ENCODE measurements around the gene CRYGC. TPM values are rescaled to one million over a fixed set of nuclear protein-coding genes. Genes with fewer than 3 reads are reported as not detected.
A peak's percentile ranks its signal among the peaks of the same experiment; 100 is the strongest.

Gene CRYGC
- total RNA-seq (not detected), polyA plus RNA-seq (not detected), total RNA-seq (not detected)

- no peaks in the 10 kb centered on the region for H3K36me3 ChIP-seq (ENCODE audit: control insufficient read depth in 2 of 3, insufficient read depth in 3 of 3, low read length in 3 of 3)
- DNase-seq (no peak), ATAC-seq (no peak)
- H3K4me3 Mint-ChIP-seq = no peak within 1 kb of the TSS
- peaks cover 12 to 29% (median 23%) of the 10 kb centered on the region in 5 donors for H3K27me3 Mint-ChIP-seq
- H3K27ac Mint-ChIP-seq = no peak within 1 kb of the TSS
- no peak within 1 kb of the TSS for H3K27ac ChIP-seq (ENCODE audit: low read depth, low read length)
- POLR2A ChIA-PET = no interaction called here
- H3K9me3 Mint-ChIP-seq = peaks cover 0 to 5% (median 0%) of the 10 kb centered on the region in 11 donors
- intact Hi-C loops (cut with micrococcal nuclease) = no loop called here
- peaks cover 0 to 4% (median under 1%) of the 10 kb centered on the region in 7 donors for H3K4me1 Mint-ChIP-seq
- H3K36me3 Mint-ChIP-seq = no peaks in the 10 kb centered on the region
- CTCF ChIA-PET = no interaction called here
- no peaks in the 10 kb centered on the region for H3K27me3 ChIP-seq (ENCODE audit: control insufficient read depth in 2 of 2, insufficient read depth in 2 of 2, low read length in 2 of 2)
- no peaks in the 10 kb centered on the region for H3K9me3 ChIP-seq (ENCODE audit: control insufficient read depth in 2 of 3, low read length in 3 of 3)
- H3K4me1 ChIP-seq (ENCODE audit: control insufficient read depth in 2 of 2, insufficient read depth in 2 of 2, low read length in 2 of 2) = no peaks in the 10 kb centered on the region
- no peak within 1 kb of the TSS for H3K4me3 ChIP-seq (ENCODE audit: low read length)
These were observed at the start of gene CRYGC for GRCh38 chr2:208129744-208130711. TSS of gene CRYGC (minus strand) at chr2:208129828. CDS start at chr2:208129792, 36 bp downstream.

- no peaks in the 10 kb centered on the region for H3K36me3 ChIP-seq (ENCODE audit: control insufficient read depth in 2 of 3, insufficient read depth in 3 of 3, low read length in 3 of 3)
- H3K4me1 ChIP-seq (ENCODE audit: control insufficient read depth in 2 of 2, insufficient read depth in 2 of 2, low read length in 2 of 2) = no peaks in the 10 kb centered on the region
- ATAC-seq = no peak
- POLR2A ChIA-PET = no interaction called here
- intact Hi-C loops (cut with micrococcal nuclease) = loop anchor here (5.0 to 10.0 kb wide), 2 partner anchors 88 to 176 kb away; partner anchors contain the start of gene PIKFYVE (in 1 of the 2)
- H3K9me3 ChIP-seq (ENCODE audit: control insufficient read depth in 2 of 3, low read length in 3 of 3) = no peaks in the 10 kb centered on the region
- H3K27ac Mint-ChIP-seq = no peak overlapping the region
- no peak overlapping the region for H3K4me3 ChIP-seq (ENCODE audit: low read length)
- H3K27me3 Mint-ChIP-seq = peaks cover 7 to 21% (median 14%) of the 10 kb centered on the region in 5 donors
- H3K36me3 Mint-ChIP-seq = no peaks in the 10 kb centered on the region
- H3K27ac ChIP-seq (ENCODE audit: low read depth, low read length) = no peak overlapping the region
- no peaks in the 10 kb centered on the region for H3K27me3 ChIP-seq (ENCODE audit: control insufficient read depth in 2 of 2, insufficient read depth in 2 of 2, low read length in 2 of 2)
- H3K4me3 Mint-ChIP-seq = no peak overlapping the region
- CTCF ChIA-PET = no interaction called here
- peaks cover 0 to 6% (median 4%) of the 10 kb centered on the region in 7 donors for H3K4me1 Mint-ChIP-seq
- DNase-seq = no peak
- peaks cover 0 to 2% (median 0%) of the 10 kb centered on the region in 11 donors for H3K9me3 Mint-ChIP-seq
These were observed 49.5 kb upstream of the CRYGC start for GRCh38 chr2:208179028-208179609.

- Histone ChIP-seq H3K4me1 (ENCODE audit: control insufficient read depth in 2 of 2, insufficient read depth in 2 of 2, low read length in 2 of 2) (no peaks in the 10 kb centered on the region), H3K27ac (ENCODE audit: low read depth, low read length) (no peak overlapping the region), H3K9me3 (ENCODE audit: control insufficient read depth in 2 of 3, low read length in 3 of 3) (no peaks in the 10 kb centered on the region), H3K4me3 (ENCODE audit: low read length) (no peak overlapping the region), H3K27me3 (ENCODE audit: control insufficient read depth in 2 of 2, insufficient read depth in 2 of 2, low read length in 2 of 2) (no peaks in the 10 kb centered on the region), H3K36me3 (ENCODE audit: control insufficient read depth in 2 of 3, insufficient read depth in 3 of 3, low read length in 3 of 3) (no peaks in the 10 kb centered on the region)
- H3K27me3 Mint-ChIP-seq = peaks cover 2 to 20% (median 10%) of the 10 kb centered on the region in 5 donors
- H3K4me1 Mint-ChIP-seq = peaks cover 0 to 6% (median 4%) of the 10 kb centered on the region in 7 donors
- H3K9me3 Mint-ChIP-seq = peaks cover 0 to 2% (median 0%) of the 10 kb centered on the region in 11 donors
- POLR2A ChIA-PET = interaction anchor here (0.6 kb wide), 1 partner anchor 79 kb away, joined by 3 read pairs; no protein-coding TSS in a partner anchor
- intact Hi-C loops (cut with micrococcal nuclease) = loop anchor here (1.0 to 10.0 kb wide), 5 partner anchors 79 to 1785 kb away; partner anchors contain the start of gene PIKFYVE (in 2 of the 2)
- CTCF ChIA-PET = interaction anchor here (0.5 to 1.9 kb wide), 8 partner anchors 8 to 1775 kb away, joined by 3 to 6 read pairs (median 3); no protein-coding TSS in a partner anchor
- H3K4me3 Mint-ChIP-seq = peak overlapping the region in 1 of 10 donors; percentile 12
- DNase-seq = no peak
- no peak for ATAC-seq
- no peaks in the 10 kb centered on the region for H3K36me3 Mint-ChIP-seq
- no peak overlapping the region for H3K27ac Mint-ChIP-seq
These were observed 46.2 kb upstream of the CRYGC start for GRCh38 chr2:208175840-208176153.

- peak; percentile 93 for ATAC-seq
- POLR2A ChIA-PET = interaction anchor here (0.6 kb wide), 2 partner anchors 79 to 1922 kb away, joined by 3 read pairs; no protein-coding TSS in a partner anchor
These were observed 45.6 kb upstream of the CRYGC start for GRCh38 chr2:208175069-208175839.

GRCh38 chr2:208174144-208174543, 44.5 kb upstream of the CRYGC start:
- Histone ChIP-seq H3K27me3 (ENCODE audit: control insufficient read depth in 2 of 2, insufficient read depth in 2 of 2, low read length in 2 of 2) (no peaks in the 10 kb centered on the region), H3K27ac (ENCODE audit: low read depth, low read length) (no peak overlapping the region), H3K36me3 (ENCODE audit: control insufficient read depth in 2 of 3, insufficient read depth in 3 of 3, low read length in 3 of 3) (no peaks in the 10 kb centered on the region), H3K4me1 (ENCODE audit: control insufficient read depth in 2 of 2, insufficient read depth in 2 of 2, low read length in 2 of 2) (no peaks in the 10 kb centered on the region), H3K4me3 (ENCODE audit: low read length) (no peak overlapping the region), H3K9me3 (ENCODE audit: control insufficient read depth in 2 of 3, low read length in 3 of 3) (no peaks in the 10 kb centered on the region)
- Mint-ChIP-seq H3K27ac (no peak overlapping the region), H3K9me3 (no peaks in the 10 kb centered on the region), H3K27me3 (peaks cover 5 to 21% (median 17%) of the 10 kb centered on the region in 5 donors), H3K4me1 (peaks cover 0 to 6% (median 4%) of the 10 kb centered on the region in 7 donors), H3K36me3 (no peaks in the 10 kb centered on the region), H3K4me3 (no peak overlapping the region)
- ATAC-seq (no peak), DNase-seq (no peak)
- intact Hi-C loops (cut with micrococcal nuclease) = loop anchor here in 1 of 2 donors (2.0 to 10.0 kb wide), 2 partner anchors 181 to 1787 kb away; no protein-coding TSS in a partner anchor
- POLR2A ChIA-PET = interaction anchor here (0.6 kb wide), 1 partner anchor 1924 kb away, joined by 3 read pairs; no protein-coding TSS in a partner anchor
- CTCF ChIA-PET = no interaction called here

More at GRCh38 chr2:208175069-208175839, 45.6 kb upstream of the CRYGC start:
- Histone ChIP-seq H3K4me3 (ENCODE audit: low read length) (no peak overlapping the region), H3K4me1 (ENCODE audit: control insufficient read depth in 2 of 2, insufficient read depth in 2 of 2, low read length in 2 of 2) (no peaks in the 10 kb centered on the region), H3K27me3 (ENCODE audit: control insufficient read depth in 2 of 2, insufficient read depth in 2 of 2, low read length in 2 of 2) (no peaks in the 10 kb centered on the region), H3K36me3 (ENCODE audit: control insufficient read depth in 2 of 3, insufficient read depth in 3 of 3, low read length in 3 of 3) (no peaks in the 10 kb centered on the region), H3K27ac (ENCODE audit: low read depth, low read length) (no peak overlapping the region), H3K9me3 (ENCODE audit: control insufficient read depth in 2 of 3, low read length in 3 of 3) (no peaks in the 10 kb centered on the region)
- peaks cover 0 to 2% (median 0%) of the 10 kb centered on the region in 11 donors for H3K9me3 Mint-ChIP-seq
- DNase-seq = peak; percentile 7 to 59 (median 45)
- no peak overlapping the region for H3K4me3 Mint-ChIP-seq
- peaks cover 2 to 20% (median 11%) of the 10 kb centered on the region in 5 donors for H3K27me3 Mint-ChIP-seq
- peaks cover 0 to 6% (median 4%) of the 10 kb centered on the region in 7 donors for H3K4me1 Mint-ChIP-seq
- intact Hi-C loops (cut with micrococcal nuclease) = loop anchor here (1.0 to 10.0 kb wide), 5 partner anchors 79 to 1786 kb away; partner anchors contain the start of gene PIKFYVE (in 2 of the 2)
- CTCF ChIA-PET = interaction anchor here (0.5 to 1.9 kb wide), 8 partner anchors 9 to 1775 kb away, joined by 3 to 6 read pairs (median 3); no protein-coding TSS in a partner anchor
- H3K27ac Mint-ChIP-seq = no peak overlapping the region
- H3K36me3 Mint-ChIP-seq = no peaks in the 10 kb centered on the region

- ATAC-seq = peak; percentile 74
- Mint-ChIP-seq H3K4me3 (no peak overlapping the region), H3K27me3 (peaks cover 5 to 21% (median 20%) of the 10 kb centered on the region in 5 donors), H3K27ac (no peak overlapping the region), H3K9me3 (no peaks in the 10 kb centered on the region), H3K4me1 (peaks cover 0 to 6% (median 4%) of the 10 kb centered on the region in 7 donors), H3K36me3 (no peaks in the 10 kb centered on the region)
- no peaks in the 10 kb centered on the region for H3K27me3 ChIP-seq (ENCODE audit: control insufficient read depth in 2 of 2, insufficient read depth in 2 of 2, low read length in 2 of 2)
- H3K4me3 ChIP-seq (ENCODE audit: low read length) = no peak overlapping the region
- H3K36me3 ChIP-seq (ENCODE audit: control insufficient read depth in 2 of 3, insufficient read depth in 3 of 3, low read length in 3 of 3) = no peaks in the 10 kb centered on the region
- no peaks in the 10 kb centered on the region for H3K4me1 ChIP-seq (ENCODE audit: control insufficient read depth in 2 of 2, insufficient read depth in 2 of 2, low read length in 2 of 2)
- ChIA-PET POLR2A (no interaction called here), CTCF (interaction anchor here (1.3 kb wide), 1 partner anchor 34 kb away, joined by 5 read pairs; no protein-coding TSS in a partner anchor)
- no peak for DNase-seq
- intact Hi-C loops (cut with micrococcal nuclease) = loop anchor here in 1 of 2 donors (10.0 kb wide), 1 partner anchor 183 kb away; no protein-coding TSS in a partner anchor
- H3K27ac ChIP-seq (ENCODE audit: low read depth, low read length) = no peak overlapping the region
- H3K9me3 ChIP-seq (ENCODE audit: control insufficient read depth in 2 of 3, low read length in 3 of 3) = no peaks in the 10 kb centered on the region
These were observed 42.5 kb upstream of the CRYGC start for GRCh38 chr2:208172125-208172524.

Data from naive thymus-derived CD4-positive, alpha-beta T cell (primary cell).